ENCODE measurements around the gene HCN3.
"Not testable (repeated sequence)": the region's sequence is repeated elsewhere in the genome, so short reads cannot be mapped to it uniquely, and the experiment has no call there.

The HCN3 gene

DNA sequence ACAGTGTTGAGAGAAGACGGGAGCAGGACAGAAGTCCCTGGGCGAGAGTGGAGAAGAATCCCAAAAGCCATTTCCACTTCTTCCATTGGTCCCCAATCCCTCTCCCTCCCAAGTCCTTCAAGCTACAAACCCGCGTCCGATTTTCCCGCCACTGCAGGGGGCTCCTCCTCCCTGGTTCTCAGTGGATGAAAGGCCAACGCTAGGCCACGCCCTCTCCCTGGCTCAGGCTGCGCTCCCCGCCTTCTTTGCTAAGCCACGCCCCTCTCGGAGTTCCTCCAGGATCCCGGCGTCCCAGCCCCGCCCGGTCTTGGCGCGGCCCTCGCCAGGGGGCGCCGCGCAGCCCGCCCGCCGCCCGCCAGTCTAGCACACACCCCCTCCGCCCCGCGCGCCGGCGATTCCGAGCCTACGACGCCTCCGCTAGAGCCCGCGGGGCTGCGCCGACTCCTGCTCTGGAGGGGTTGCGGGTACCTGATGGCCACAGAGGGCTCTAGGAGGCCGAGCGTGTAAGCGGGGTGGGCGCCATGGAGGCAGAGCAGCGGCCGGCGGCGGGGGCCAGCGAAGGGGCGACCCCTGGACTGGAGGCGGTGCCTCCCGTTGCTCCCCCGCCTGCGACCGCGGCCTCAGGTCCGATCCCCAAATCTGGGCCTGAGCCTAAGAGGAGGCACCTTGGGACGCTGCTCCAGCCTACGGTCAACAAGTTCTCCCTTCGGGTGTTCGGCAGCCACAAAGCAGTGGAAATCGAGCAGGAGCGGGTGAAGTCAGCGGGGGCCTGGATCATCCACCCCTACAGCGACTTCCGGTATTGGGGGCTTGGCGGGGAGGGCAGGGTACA is at the start of gene HCN3:
Gene HCN3 (plus strand): TSS at position 394 of the 832 bp plus-strand sequence. CDS start 128 bp downstream, at position 522.
- peak; percentile 96 for DNase-seq

DNA sequence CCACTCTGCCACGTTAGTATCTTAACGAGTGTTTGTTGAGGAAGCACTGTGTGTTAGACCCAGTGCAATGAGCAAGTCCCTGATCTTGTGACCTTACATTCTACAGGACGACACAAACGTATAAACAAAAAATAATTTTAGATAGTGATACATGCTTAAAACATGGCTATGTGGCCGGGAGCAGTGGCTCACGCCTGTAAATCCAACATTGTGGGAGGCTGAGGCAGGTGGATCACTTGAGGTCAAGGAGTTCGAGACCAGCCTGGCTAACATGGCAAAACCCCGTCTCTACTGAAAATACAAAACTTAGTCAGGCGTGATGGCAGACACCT is 49.2 kb upstream of the HCN3 start:
- DNase-seq = no peak

GRCh38 chr1:155231302-155231701 is 46.0 kb upstream of the HCN3 start:
- DNase-seq = not testable (repeated sequence)

DNA sequence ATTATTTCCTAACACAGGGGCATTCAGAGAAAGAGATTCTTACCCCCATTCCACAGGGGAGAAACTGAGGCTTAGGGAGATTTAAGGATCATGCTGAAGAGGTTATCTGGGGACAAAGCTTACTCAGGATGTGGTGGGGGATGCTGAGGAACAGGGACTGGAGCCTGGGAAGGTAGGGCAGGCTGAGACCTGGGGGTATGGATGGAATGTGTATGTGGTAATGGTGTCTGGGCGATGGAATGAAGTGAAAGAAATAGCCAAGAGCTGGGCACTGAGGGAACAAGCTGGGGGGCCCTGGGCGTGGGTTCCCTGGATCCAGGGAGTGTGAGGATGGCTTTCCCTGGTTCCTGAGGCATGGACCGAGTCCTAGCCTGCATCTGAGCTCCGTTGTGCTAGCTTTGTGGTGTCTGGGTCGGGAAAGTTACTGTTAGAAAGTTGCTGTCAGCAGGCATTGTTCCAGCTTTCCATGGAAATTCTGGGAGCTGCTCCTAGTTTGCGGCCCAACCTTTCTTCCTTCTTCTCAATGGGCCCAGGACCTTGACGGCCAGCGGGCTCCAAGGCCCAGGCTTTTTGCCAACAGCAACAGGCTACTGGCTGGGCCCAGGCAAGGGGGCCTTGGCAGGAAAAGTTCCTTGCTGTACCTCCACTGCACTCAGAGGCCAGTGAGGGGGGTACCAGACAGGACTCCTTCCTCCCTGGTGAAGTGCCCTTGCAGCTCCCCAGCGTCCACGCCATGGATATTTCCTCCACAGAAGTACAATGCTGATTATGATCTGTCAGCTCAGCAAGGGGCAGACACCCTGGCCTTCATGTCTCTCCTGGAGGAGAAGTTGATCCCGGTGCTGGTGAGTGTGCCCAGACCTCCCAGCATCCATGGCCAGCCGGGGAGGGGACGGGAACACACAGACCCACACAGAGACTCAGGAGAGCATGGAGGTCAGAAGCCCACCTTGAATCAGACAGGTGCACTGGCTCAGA is 45.0 kb upstream of the HCN3 start:
- DNase-seq = not testable (repeated sequence)

- DNase-seq = not testable (repeated sequence)
These were observed 43.8 kb upstream of the HCN3 start for GRCh38 chr1:155233502-155233901.

DNA sequence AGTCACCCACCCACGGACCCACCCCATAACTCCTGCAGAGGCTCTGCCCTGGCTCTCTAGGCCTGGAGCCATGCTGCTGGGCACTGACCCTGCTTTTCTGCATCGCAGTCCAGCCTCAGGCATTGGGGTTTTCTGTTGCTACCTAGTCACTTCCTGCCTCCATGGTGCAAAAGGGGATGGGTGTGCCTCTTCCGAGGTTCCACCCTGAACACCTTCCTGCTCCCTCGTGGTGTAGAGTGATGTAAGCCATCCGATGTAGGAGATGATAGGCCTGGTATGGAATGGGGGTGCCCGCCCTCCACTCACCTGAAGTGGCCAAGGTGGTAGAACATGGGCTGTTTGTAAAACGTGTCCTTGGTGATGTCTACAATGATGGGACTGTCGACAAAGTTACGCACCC is 41.9 kb upstream of the HCN3 start:
- not testable (repeated sequence) for DNase-seq

GRCh38 chr1:155236451-155236850 is 40.8 kb upstream of the HCN3 start:
- DNase-seq = no peak

- peak; percentile 85 for DNase-seq
These were observed 36.1 kb upstream of the HCN3 start for GRCh38 chr1:155241069-155241679.

DNA sequence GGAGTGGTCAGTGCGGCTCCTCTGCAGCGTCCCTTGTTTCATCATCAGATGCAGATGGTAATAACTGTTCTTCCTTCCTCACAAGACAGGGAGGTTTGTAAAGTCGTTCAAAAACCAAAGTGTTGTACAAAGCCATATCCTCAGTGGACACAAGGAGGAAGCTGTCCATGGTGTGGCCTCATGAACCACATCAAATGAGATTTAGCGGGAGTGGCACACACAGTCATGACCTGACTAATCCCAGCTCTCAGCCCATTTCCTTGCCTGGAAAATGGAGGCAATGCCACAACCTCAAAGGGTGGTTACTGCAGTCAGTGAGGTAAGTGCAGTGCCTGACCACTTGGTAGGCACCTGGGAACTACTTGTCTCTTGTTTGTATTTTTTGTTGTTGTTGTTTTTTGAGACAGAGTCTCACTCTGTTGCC is 35.4 kb upstream of the HCN3 start:
- DNase-seq = peak; percentile 41

- DNase-seq = no peak
These were observed 34.4 kb upstream of the HCN3 start for GRCh38 chr1:155242805-155243358.

DNA sequence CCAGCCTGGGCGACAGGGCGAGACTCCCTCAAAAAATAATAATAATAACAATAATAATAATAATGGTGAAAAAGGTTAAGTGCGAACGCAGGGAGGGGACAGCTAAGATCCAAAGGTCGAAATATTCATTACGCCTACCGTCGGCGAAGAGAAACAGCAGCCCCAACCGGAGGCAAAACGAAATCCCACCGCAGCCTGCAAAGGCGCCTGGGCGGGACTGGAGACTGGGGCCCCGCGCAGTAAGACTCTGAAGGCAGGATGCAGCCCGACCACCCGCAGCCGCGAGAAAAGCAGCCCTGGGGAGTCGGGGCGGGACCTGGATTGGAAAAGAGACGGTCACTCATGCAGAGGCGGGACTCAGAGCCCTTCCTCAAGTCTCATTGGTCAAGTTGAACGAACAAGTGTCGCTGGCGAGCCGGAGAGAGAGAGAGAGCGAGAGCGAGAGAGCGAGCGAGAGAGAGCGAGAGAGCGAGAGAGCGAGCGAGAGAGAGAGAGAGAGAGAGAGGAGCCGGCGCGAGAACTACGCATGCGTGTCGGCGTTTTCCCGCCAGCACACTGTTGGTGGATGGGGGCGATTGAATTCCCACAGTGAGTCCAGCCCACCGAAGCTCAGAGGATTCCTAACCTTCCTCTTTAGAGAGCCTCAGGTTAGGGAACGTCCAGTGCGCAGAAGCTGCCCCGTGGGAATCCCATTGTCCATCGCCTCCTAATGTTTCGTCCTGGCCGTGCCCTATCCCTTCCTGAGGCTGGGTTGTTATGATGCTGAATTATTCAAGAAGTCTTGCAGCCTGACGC is 32.7 kb upstream of the HCN3 start:
- DNase-seq = peak; percentile 100

GRCh38 chr1:155245163-155245524 is 32.1 kb upstream of the HCN3 start:
- no peak for DNase-seq

- not testable (repeated sequence) for DNase-seq
These were observed 30.5 kb upstream of the HCN3 start for GRCh38 chr1:155246796-155247195.

GRCh38 chr1:155247667-155248553 is 29.4 kb upstream of the HCN3 start:
- DNase-seq = no peak

GRCh38 chr1:155250246-155250632 is 27.0 kb upstream of the HCN3 start:
- DNase-seq = no peak

DNA sequence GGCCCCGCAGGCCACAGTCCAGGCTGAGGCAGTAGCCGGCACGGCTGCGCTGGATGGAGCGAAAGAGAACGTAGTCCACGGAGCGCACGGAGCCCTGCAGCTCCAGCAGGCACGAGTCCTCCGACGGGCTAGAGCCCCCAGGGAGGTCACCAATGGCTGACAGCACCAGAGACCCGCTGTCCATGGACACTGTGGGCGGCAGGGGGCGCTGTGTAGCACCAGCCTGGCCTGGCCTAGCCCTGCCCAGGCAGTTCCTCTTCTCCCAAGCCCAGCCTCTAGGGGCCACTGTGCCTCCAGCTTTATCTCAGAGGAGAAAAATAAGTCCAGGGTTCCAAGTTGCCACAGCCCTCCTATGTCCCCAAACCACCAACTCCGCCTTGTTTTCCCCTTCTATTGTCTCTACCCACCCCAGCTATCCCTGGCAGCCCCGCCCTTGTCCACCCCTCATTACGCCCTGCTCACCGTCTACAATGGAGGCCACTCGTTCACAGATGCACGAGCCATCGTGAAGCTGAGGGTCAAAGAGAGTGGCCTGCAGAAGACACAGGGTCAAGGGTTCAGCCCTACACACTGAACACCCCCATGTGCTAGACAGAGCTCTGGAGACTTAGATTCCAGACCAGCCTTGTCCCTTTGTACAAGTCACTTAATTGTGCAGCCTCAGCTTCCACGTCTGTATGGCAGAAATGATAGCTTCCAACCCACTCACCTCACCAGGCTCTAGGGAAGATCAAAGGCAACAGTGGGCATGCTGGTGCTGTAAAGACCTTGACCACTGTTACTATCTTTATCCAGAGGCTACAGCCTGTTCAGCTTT is 26.4 kb upstream of the HCN3 start:
- DNase-seq = peak; percentile 97

GRCh38 chr1:155251566-155251965 is 25.7 kb upstream of the HCN3 start:
- DNase-seq = no peak

DNA sequence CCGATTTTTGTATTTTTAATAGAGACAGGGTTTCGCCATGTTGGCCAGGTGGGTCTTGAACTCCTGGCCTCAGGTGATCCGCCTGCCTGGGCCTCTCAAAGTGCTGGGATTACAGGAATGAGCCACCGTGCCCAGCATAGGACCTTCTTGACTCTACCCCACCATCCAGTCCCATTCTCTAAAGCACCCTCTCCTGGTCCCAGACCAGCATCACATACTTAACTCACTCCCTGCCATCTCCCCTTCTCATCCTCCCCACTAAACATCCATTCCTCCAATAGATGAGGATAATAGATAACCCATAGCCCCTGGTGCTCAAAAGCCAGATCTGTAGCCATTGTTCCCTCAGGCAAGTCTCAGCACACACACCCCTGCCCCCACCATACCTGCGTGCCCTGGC is 24.1 kb upstream of the HCN3 start:
- DNase-seq = no peak

DNA sequence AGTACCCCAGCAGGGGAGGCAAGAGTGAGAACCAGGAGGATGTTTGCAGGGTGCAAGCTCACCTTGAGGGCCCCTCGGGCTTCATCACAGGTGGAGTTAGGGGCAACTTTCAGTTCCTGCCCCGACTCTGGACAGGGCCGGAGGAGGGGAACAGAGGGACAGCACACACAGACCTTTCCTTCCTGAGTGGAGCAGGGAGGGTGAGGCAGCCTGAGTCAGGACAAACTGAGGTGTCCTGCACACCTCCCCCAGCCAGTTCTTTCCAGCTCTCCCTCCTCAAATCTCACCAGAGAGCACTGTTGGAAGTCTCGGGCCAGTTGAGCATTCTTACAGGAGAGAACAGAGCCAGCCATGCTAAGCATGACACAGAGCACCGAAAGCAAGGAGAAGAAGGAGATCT is 23.5 kb upstream of the HCN3 start:
- DNase-seq = no peak

DNA sequence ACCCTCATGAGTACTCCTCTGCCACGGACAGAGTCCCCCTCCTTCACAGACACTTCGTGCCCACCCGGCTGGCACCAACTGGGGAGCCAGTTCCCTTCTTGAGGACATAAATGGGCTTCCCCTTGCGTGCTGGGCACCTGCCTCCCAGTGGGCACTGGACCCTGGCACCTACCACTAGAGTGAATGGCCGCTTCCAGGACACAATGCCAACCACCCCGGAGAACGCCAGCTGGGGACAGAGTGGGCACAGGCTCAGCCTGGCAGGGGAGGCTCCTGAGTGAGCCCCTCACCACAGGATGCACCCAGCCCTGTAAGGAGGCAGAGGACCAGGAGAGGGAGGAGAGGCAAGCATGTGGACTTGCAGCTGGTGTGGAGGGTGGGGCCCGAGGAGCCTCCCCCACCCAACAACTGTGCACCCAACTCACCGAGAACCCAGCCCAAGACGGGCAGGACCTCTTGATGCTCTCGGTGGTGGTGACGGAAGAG is 23.0 kb upstream of the HCN3 start:
- DNase-seq = no peak

Data from activated CD4-positive, alpha-beta T cell treated with anti-CD3 and anti-CD28 coated beads, Interleukin-2, amount 50 U/mL, for 16 hours (primary cell).